Testis (tissue), 3 donors: Measurements from ENCODE around the gene FMO2. TPM values are rescaled to one million over a fixed set of nuclear protein-coding genes. Genes with fewer than 3 reads are reported as not detected.
"Not testable (repeated sequence)": the region's sequence is repeated elsewhere in the genome, so short reads cannot be mapped to it uniquely, and the experiment has no call there.

Experiments
- DNase-seq: peaks from one replicate; pipeline ENCODE4 v3.0.0-alpha.2; 2019
- H3K27ac ChIP-seq, 2 donors: fragments of 200-600 bp; sonication (generic); one replicate each; pipeline ENCODE4 v1.5.1; 2019
- H3K27me3 ChIP-seq: fragments of 200-600 bp; sonication (generic); one replicate; pipeline ENCODE4 v1.5.1; 2019
- H3K36me3 ChIP-seq: fragments of 200-600 bp; sonication (generic); one replicate; pipeline ENCODE4 v1.5.1; 2017; ENCODE audit warnings: low read depth; ENCODE audit errors: missing control alignments
- H3K4me1 ChIP-seq: fragments of 200-600 bp; sonication (generic); one replicate; pipeline ENCODE4 v1.5.1; 2019
- H3K4me3 ChIP-seq, 2 donors: fragments of 200-600 bp; sonication (generic); one replicate each; pipeline ENCODE4 v1.5.1; 2017 to 2019
- H3K9me3 ChIP-seq: fragments of 200-600 bp; sonication (generic); one replicate; pipeline ENCODE4 v1.5.1; 2017
- POLR2A ChIP-seq: fragments of 450-650 bp; IDR thresholded peaks from one replicate; pipeline ENCODE4 v1.6.1; 2017; ENCODE audit warnings: antibody characterized with exemption, mild to moderate bottlenecking, moderate library complexity
- WGBS, 2 donors: methylation state at CpG; one replicate each; pipeline ENCODE4 v1.1.5; 2018; 5-methylcytosine and 5-hydroxymethylcytosine counted together
- intact Hi-C: fragments of 100-400 bp; cut with DNase I; formaldehyde crosslinking; loops from one replicate; pipeline ENCODE4 v1.15.1; 2023; ENCODE audit warnings: low total_unique reads
- polyA plus RNA-seq: library from polyadenylated mRNA; stranded (reverse); fragments of 350-450 nt; fragmentation: Illumina TruSeq; extraction: RNeasy Lipid Tissue Mini Kit (QIAGEN cat#74804); gene quantifications from one replicate; pipeline ENCODE4 v1.2.3, GENCODE V29; 2014; ENCODE audit warnings: low read depth, low replicate concordance; ENCODE audit not compliant: insufficient read depth
- total RNA-seq, 2 donors: library from RNA; depleted of rRNA; stranded (reverse); fragments of >200 nt; gene quantifications; one replicate each; pipeline ENCODE4 v1.2.3, GENCODE V29; 2016
- TF ChIP-seq, protein P1 (sequence below), 3 experiments: fragments of 450-650 bp in 2 of 3; fragments of 200-600 bp in 1 of 3; sonication (generic) in 1 of 3; IDR thresholded peaks; one replicate each; pipeline ENCODE4 v1.5.1; 2016 to 2019; ENCODE audit warnings: antibody characterized with exemption in 3 of 3, mild to moderate bottlenecking in 2 of 3, moderate library complexity in 1 of 3

Gene FMO2
- total and polyA plus RNA-seq, 3 donors from 2014 or later, result 2.5 to 3.4 (median 3.2) TPM

- H3K4me1 ChIP-seq, result peaks cover 13% of the 10 kb centered on the region
- intact Hi-C loops, result loop anchor here (10.0 kb wide), 1 partner anchor 135 kb away; no protein-coding TSS in a partner anchor
- peak overlapping the region in 1 of 2 donors; percentile 79 for H3K27ac ChIP-seq
- no peaks in the 10 kb centered on the region for H3K36me3 ChIP-seq
- H3K9me3 ChIP-seq, result no peaks in the 10 kb centered on the region
- no peak for DNase-seq
- H3K27me3 ChIP-seq, result no peaks in the 10 kb centered on the region
- TF ChIP-seq POLR2A, result no peak
- TF ChIP-seq, protein P1, sequence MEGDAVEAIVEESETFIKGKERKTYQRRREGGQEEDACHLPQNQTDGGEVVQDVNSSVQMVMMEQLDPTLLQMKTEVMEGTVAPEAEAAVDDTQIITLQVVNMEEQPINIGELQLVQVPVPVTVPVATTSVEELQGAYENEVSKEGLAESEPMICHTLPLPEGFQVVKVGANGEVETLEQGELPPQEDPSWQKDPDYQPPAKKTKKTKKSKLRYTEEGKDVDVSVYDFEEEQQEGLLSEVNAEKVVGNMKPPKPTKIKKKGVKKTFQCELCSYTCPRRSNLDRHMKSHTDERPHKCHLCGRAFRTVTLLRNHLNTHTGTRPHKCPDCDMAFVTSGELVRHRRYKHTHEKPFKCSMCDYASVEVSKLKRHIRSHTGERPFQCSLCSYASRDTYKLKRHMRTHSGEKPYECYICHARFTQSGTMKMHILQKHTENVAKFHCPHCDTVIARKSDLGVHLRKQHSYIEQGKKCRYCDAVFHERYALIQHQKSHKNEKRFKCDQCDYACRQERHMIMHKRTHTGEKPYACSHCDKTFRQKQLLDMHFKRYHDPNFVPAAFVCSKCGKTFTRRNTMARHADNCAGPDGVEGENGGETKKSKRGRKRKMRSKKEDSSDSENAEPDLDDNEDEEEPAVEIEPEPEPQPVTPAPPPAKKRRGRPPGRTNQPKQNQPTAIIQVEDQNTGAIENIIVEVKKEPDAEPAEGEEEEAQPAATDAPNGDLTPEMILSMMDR (IDR thresholded peaks at IDR 0.05), result no peak
- no peak overlapping the region for H3K4me3 ChIP-seq
- 42 to 59% methylated on average over 2 of the region's 2 CpGs for WGBS, 2 donors
Observed at GRCh38 chr1:171220081-171220420, 35.0 kb downstream of the FMO2 start.

GRCh38 chr1:171220581-171221054 is 35.5 kb downstream of the FMO2 start:
- peak overlapping the region; percentile 47 to 79 for H3K27ac ChIP-seq
- no peak overlapping the region for H3K4me3 ChIP-seq
- intact Hi-C loops, result loop anchor here (10.0 kb wide), 1 partner anchor 136 kb away; no protein-coding TSS in a partner anchor
- no peak for DNase-seq
- H3K4me1 ChIP-seq, result peaks cover 13% of the 10 kb centered on the region
- WGBS, 2 donors, result 50 to 54% methylated on average over 11 of the region's 11 CpGs
- H3K27me3 ChIP-seq, result no peaks in the 10 kb centered on the region
- H3K9me3 ChIP-seq, result no peaks in the 10 kb centered on the region
- no peak for TF ChIP-seq POLR2A
- TF ChIP-seq, protein P1 (IDR thresholded peaks at IDR 0.05), result no peak
- no peaks in the 10 kb centered on the region for H3K36me3 ChIP-seq

DNA sequence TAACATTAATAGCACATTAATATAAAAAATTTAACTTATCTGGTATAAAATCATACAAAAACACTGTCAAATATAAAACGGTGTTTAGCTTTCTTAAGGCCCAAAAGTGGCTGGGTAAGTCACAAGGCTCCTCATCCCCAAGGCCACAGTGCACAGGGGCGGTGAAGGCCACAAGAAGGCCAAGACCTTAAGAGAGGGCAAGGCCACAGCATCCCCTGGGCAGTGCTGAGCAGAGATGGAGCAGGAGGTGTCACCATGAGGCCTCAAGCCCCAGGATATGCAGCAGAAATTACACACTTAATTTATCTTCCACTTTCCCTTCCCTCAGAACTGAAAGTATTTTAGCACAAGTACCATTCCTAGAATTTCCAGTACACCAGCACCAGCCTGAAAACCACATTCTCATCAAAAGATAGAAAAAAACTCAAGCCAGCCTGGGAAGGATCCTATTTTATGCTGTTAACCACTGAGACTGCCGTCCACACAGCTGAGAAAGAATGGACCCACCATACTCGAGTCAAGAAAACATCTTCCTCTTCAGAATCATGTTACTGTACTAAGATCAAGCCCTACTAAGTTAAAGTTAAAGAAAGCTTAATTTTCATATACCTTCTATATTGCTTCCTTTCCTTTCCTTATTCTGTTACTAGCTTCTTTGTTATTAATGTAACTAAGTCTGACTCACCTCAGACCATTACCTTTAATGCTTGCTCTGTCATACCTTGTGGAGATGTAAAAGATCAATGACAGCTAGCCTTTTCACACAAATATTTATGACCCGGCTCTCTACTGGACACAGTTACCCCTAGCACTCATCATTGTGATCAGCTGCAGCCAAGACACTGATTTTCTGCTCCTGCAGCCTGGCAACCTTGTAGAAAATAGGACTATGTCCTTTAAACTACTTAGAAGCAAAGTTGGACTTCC is 36.8 kb downstream of the FMO2 start:
- H3K27ac ChIP-seq, result peak overlapping the region; percentile 28 to 46
- no peaks in the 10 kb centered on the region for H3K27me3 ChIP-seq
- no peaks in the 10 kb centered on the region for H3K36me3 ChIP-seq
- 58 to 65% methylated on average over 5 of the region's 5 CpGs for WGBS, 2 donors
- H3K9me3 ChIP-seq, result no peaks in the 10 kb centered on the region
- no peak overlapping the region for H3K4me3 ChIP-seq
- DNase-seq, result no peak
- TF ChIP-seq, protein P1 (IDR thresholded peaks at IDR 0.05), result no peak
- TF ChIP-seq POLR2A, result no peak
- H3K4me1 ChIP-seq, result peaks cover 13% of the 10 kb centered on the region
- intact Hi-C loops, result loop anchor here (10.0 kb wide), 1 partner anchor 137 kb away; no protein-coding TSS in a partner anchor

DNA sequence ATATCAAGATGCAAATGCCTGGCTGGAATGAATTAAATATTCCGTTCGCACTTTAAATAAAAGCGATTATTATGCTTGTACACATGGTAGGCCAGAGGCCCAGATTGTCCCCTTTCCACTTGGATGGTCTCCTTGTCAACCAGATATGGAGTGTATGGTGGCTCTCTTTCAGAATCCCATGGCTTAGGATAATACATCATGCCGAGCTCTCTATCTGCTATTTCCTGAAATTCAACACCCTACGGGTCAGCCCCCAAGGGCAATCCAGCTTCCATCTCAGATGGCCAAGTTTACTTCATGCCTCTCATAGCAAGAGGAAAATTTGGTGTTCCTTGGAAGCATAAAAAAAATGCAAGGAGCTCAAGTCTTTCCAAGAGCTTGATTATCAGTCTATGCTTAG is 37.8 kb downstream of the FMO2 start:
- H3K27me3 ChIP-seq, result no peaks in the 10 kb centered on the region
- TF ChIP-seq POLR2A, result no peak
- TF ChIP-seq, protein P1 (IDR thresholded peaks at IDR 0.05), result no peak
- no peak overlapping the region for H3K4me3 ChIP-seq
- intact Hi-C loops, result loop anchor here (10.0 kb wide), 1 partner anchor 138 kb away; no protein-coding TSS in a partner anchor
- H3K27ac ChIP-seq, result no peak overlapping the region
- no peaks in the 10 kb centered on the region for H3K36me3 ChIP-seq
- H3K9me3 ChIP-seq, result no peaks in the 10 kb centered on the region
- whole genome bisulfite sequencing, 2 donors, result 60 to 70% methylated on average over 5 of the region's 5 CpGs
- DNase-seq, result no peak
- peaks cover 13% of the 10 kb centered on the region for H3K4me1 ChIP-seq

GRCh38 chr1:171224257-171224656 is 39.2 kb downstream of the FMO2 start:
- not testable (repeated sequence) for H3K9me3 ChIP-seq, H3K4me1 ChIP-seq, H3K36me3 ChIP-seq, DNase-seq, H3K27ac ChIP-seq, H3K27me3 ChIP-seq, H3K4me3 ChIP-seq
- intact Hi-C loops, result loop anchor here (10.0 kb wide), 1 partner anchor 139 kb away; no protein-coding TSS in a partner anchor
- 93 to 95% methylated on average over 4 of the region's 4 CpGs for WGBS, 2 donors
